ENCODE data around the gene GATA6.

GRCh38 chr18:22199005-22199404 lies 29.6 kb downstream of the GATA6 start:
- TF ChIP-seq EZH2 (IDR thresholded peaks at IDR 0.05; ENCODE audit: low read depth, low read length, severe bottlenecking), result no peak
- TF ChIP-seq ZNF274 (IDR thresholded peaks at IDR 0.05; ENCODE audit: borderline replicate concordance, extremely low read depth, low read length), result no peak
- TF ChIP-seq YY1 (IDR thresholded peaks at IDR 0.05; ENCODE audit: low read depth, low read length), result no peak
- no peak for TF ChIP-seq CTCF (IDR thresholded peaks at IDR 0.05; ENCODE audit: control extremely low read depth in 1 of 3, insufficient read depth in 1 of 3, low read depth in 1 of 3, low read length in 3 of 3)
